Measurements from ENCODE around the gene OR6B3. TPM values are rescaled to one million over a fixed set of nuclear protein-coding genes. Genes with fewer than 3 reads are reported as not detected.
A peak's percentile ranks its signal among the peaks of the same experiment; 100 is the strongest.
"Not testable (repeated sequence)": the region's sequence is repeated elsewhere in the genome, so short reads cannot be mapped to it uniquely, and the experiment has no call there.

OR6B3 gene
- total RNA-seq, 2 donors from 2014 or later: not detected

- ATAC-seq: no peak
- intact Hi-C loops (cut with DNase I): no loop called here
- no peak for DNase-seq
Observed at GRCh38 chr2:240048237-240048636, 5.1 kb downstream of the OR6B3 start.

GRCh38 chr2:240045098-240045497, 8.2 kb downstream of the OR6B3 start:
- ATAC-seq (no peak), DNase-seq (no peak)
- intact Hi-C loops (cut with DNase I): no loop called here

- ATAC-seq; DNase-seq; intact Hi-C loops (cut with DNase I): not testable (repeated sequence)
Observed at GRCh38 chr2:240044096-240044495, 9.2 kb downstream of the OR6B3 start.

- DNase-seq (no peak), ATAC-seq (no peak)
- intact Hi-C loops (cut with DNase I): no loop called here
Observed at GRCh38 chr2:240043279-240043989, 9.9 kb downstream of the OR6B3 start.

GRCh38 chr2:240042740-240043139, 10.6 kb downstream of the OR6B3 start:
- DNase-seq (no peak), ATAC-seq (no peak)
- intact Hi-C loops (cut with DNase I): no loop called here

GRCh38 chr2:240041363-240041762, 12.0 kb downstream of the OR6B3 start:
- ATAC-seq (no peak), DNase-seq (no peak)
- intact Hi-C loops (cut with DNase I): no loop called here

- no peak for DNase-seq
- intact Hi-C loops (cut with DNase I): no loop called here
- ATAC-seq: no peak
Observed at GRCh38 chr2:240037358-240037757, 16.0 kb downstream of the OR6B3 start.

- intact Hi-C loops (cut with DNase I): no loop called here
Observed at GRCh38 chr2:240033330-240033678, 20.0 kb downstream of the OR6B3 start.

GRCh38 chr2:240032406-240033329, 20.7 kb downstream of the OR6B3 start:
- intact Hi-C loops (cut with DNase I): no loop called here
- ATAC-seq (no peak), DNase-seq (no peak)

More at GRCh38 chr2:240033330-240033678, 20.0 kb downstream of the OR6B3 start:
- DNase-seq: no peak
- ATAC-seq: no peak

GRCh38 chr2:240030379-240031094, 22.8 kb downstream of the OR6B3 start, which contains the start of gene OR6B2:
Gene OR6B2, minus strand, starts transcription at chr2:240030429. Its CDS starts 0 bp downstream, at chr2:240030429.
- DNase-seq (no peak), ATAC-seq (no peak)
- intact Hi-C loops (cut with DNase I): no loop called here

- ATAC-seq (peak in 1 of 2 donors; percentile 7), DNase-seq (no peak)
- intact Hi-C loops (cut with DNase I): no loop called here
Observed at GRCh38 chr2:240024766-240025165, 28.6 kb downstream of the OR6B3 start.

- intact Hi-C loops (cut with DNase I): no loop called here
- ATAC-seq: no peak
Observed at GRCh38 chr2:240023792-240024191, 29.5 kb downstream of the OR6B3 start.

GRCh38 chr2:240021488-240022104, 31.7 kb downstream of the OR6B3 start:
- intact Hi-C loops (cut with DNase I): no loop called here
- DNase-seq: peak; percentile 67
- ATAC-seq: no peak

More at GRCh38 chr2:240023792-240024191, 29.5 kb downstream of the OR6B3 start:
- no peak for DNase-seq

- intact Hi-C loops (cut with DNase I): no loop called here
- DNase-seq (no peak), ATAC-seq (no peak)
Observed at GRCh38 chr2:240018071-240018750, 35.1 kb downstream of the OR6B3 start.

GRCh38 chr2:240014327-240014726, 39.0 kb downstream of the OR6B3 start:
- intact Hi-C loops (cut with DNase I): no loop called here
- ATAC-seq: no peak
- DNase-seq: no peak

GRCh38 chr2:240013343-240013742, 40.0 kb downstream of the OR6B3 start:
- ATAC-seq: no peak
- no peak for DNase-seq
- intact Hi-C loops (cut with DNase I): no loop called here

- no peak for DNase-seq
- ATAC-seq: no peak
- intact Hi-C loops (cut with DNase I): no loop called here
Observed at GRCh38 chr2:240002983-240003382, 50.3 kb downstream of the OR6B3 start.

GRCh38 chr2:240000671-240001070, 52.6 kb downstream of the OR6B3 start:
- intact Hi-C loops (cut with DNase I): no loop called here
- ATAC-seq (no peak), DNase-seq (no peak)
